ENCODE data around the gene DGCR6L. TPM values are rescaled to one million over a fixed set of nuclear protein-coding genes. Genes with fewer than 3 reads are reported as not detected.
"Not testable (repeated sequence)": the region's sequence is repeated elsewhere in the genome, so short reads cannot be mapped to it uniquely, and the experiment has no call there.

DGCR6L gene
- total and polyA plus RNA-seq, 8 donors: 35.5 to 52.2 (median 47.2) TPM

GRCh38 chr22:20271114-20271994, 48.5 kb downstream of the DGCR6L start:
- Histone ChIP-seq H3K27me3 (peaks cover 0 to 12% of the 10 kb centered on the region in 2 donors), H3K4me3 (no peak overlapping the region), H3K27ac (no peak overlapping the region), H3K4me1 (peaks cover 0 to 13% of the 10 kb centered on the region in 2 donors), H3K36me3 (no peaks in the 10 kb centered on the region), H3K9me3 (no peaks in the 10 kb centered on the region)
- ATAC-seq: peak; percentile 9
- peak in 2 of 4 donors; percentile 33 to 62 for DNase-seq
- TF ChIP-seq, protein P1, sequence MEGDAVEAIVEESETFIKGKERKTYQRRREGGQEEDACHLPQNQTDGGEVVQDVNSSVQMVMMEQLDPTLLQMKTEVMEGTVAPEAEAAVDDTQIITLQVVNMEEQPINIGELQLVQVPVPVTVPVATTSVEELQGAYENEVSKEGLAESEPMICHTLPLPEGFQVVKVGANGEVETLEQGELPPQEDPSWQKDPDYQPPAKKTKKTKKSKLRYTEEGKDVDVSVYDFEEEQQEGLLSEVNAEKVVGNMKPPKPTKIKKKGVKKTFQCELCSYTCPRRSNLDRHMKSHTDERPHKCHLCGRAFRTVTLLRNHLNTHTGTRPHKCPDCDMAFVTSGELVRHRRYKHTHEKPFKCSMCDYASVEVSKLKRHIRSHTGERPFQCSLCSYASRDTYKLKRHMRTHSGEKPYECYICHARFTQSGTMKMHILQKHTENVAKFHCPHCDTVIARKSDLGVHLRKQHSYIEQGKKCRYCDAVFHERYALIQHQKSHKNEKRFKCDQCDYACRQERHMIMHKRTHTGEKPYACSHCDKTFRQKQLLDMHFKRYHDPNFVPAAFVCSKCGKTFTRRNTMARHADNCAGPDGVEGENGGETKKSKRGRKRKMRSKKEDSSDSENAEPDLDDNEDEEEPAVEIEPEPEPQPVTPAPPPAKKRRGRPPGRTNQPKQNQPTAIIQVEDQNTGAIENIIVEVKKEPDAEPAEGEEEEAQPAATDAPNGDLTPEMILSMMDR (IDR thresholded peaks at IDR 0.05): no peak
- intact Hi-C loops (cut with DNase I): no loop called here

- DNase-seq; H3K36me3 ChIP-seq; intact Hi-C loops (cut with DNase I); H3K27ac ChIP-seq; H3K9me3 ChIP-seq; ATAC-seq; H3K4me3 ChIP-seq: not testable (repeated sequence)
- Histone ChIP-seq H3K27me3 (peaks cover 0 to 12% of the 10 kb centered on the region in 2 donors), H3K4me1 (peaks cover 0 to 13% of the 10 kb centered on the region in 2 donors)
These were observed 49.4 kb downstream of the DGCR6L start for GRCh38 chr22:20270190-20271113.

DNA sequence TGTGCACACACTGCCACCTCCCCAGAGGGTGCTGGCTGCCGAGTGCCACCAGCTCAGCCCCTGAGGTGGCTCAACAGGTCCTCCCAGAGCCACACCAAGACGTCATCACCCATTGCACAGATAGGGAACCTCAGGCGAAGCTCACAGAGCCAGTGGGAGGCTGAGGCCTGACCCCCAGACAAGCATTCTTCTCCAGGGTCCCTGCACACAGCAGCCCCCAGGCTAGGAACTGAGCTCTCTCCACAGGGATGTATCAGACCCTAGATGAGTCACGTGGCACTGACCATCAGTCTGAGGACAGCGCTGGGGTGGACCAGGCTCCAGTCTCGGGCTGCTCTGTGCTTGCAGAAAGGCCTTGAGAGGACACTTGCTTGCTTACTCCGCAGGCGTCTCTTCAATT, 50.2 kb downstream of the DGCR6L start:
- H3K9me3 ChIP-seq, H3K4me3 ChIP-seq, DNase-seq, H3K36me3 ChIP-seq, ATAC-seq, H3K27ac ChIP-seq: not testable (repeated sequence)
- peaks cover 0 to 12% of the 10 kb centered on the region in 2 donors for H3K27me3 ChIP-seq
- H3K4me1 ChIP-seq: peaks cover 0 to 13% of the 10 kb centered on the region in 2 donors
- intact Hi-C loops (cut with DNase I): loop anchor here in 1 of 2 donors (5.0 kb wide), 1 partner anchor 112 kb away; no protein-coding TSS in a partner anchor

GRCh38 chr22:20269201-20269600, 50.7 kb downstream of the DGCR6L start:
- ATAC-seq, H3K27ac ChIP-seq, H3K9me3 ChIP-seq, DNase-seq, H3K36me3 ChIP-seq, H3K4me3 ChIP-seq: not testable (repeated sequence)
- Histone ChIP-seq H3K4me1 (peaks cover 0 to 13% of the 10 kb centered on the region in 2 donors), H3K27me3 (peaks cover 0 to 12% of the 10 kb centered on the region in 2 donors)
- intact Hi-C loops (cut with DNase I): loop anchor here in 1 of 2 donors (5.0 kb wide), 1 partner anchor 112 kb away; no protein-coding TSS in a partner anchor

DNA sequence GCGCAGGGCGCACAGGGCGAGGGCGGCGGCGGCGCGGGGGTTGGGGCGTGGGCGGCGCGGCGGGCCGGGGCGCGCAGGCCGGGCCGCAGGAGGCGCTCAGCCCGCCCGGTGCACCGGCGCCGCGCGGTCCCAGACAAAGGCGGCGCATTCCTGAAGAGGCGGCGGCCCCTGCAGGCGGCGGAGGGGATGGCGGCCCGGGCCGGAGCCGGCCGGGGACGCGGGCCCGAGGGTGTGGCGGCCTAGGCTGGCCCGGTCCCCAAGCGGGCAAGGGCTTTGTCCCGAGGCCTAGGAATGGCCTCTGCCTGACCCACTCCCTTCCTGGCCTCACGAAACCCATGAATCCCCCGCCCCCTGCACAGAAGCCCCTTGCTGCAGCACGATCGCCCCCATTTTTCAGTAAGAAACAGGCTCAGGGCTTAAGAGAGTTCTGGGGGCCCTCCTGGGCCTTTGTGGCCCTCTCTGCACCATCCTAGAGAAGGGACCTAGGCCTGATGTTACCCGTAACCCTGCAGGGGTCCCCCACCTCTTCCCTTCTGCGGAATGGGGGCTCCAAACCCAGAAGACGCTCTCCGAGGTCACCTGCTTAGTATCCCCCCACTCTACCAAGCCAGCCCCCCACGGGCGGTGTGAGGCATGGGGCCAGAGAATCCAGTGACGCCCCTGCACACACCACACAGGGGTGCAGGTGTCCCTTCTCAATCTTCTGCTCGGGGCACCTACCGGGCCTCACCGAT, 51.4 kb downstream of the DGCR6L start, which contains the start of gene RTN4R:
Gene RTN4R (minus strand): TSS at position 40 of the 734 bp plus-strand sequence. CDS start 226 bp downstream, outside the sequence.
- DNase-seq (peak in 3 of 4 donors; percentile 35 to 90 (median 67)), ATAC-seq (peak; percentile 89)
- H3K36me3 ChIP-seq: no peaks in the 10 kb centered on the region
- intact Hi-C loops (cut with DNase I): loop anchor here in 1 of 2 donors (5.0 kb wide), 1 partner anchor 111 kb away; no protein-coding TSS in a partner anchor
- H3K27me3 ChIP-seq: peaks cover 0 to 12% of the 10 kb centered on the region in 2 donors
- H3K27ac ChIP-seq: peak within 1 kb of the TSS in 1 of 2 donors; percentile 41
- TF ChIP-seq, protein P1 (IDR thresholded peaks at IDR 0.05): peak; percentile 36 to 75
- peak within 1 kb of the TSS; percentile 41 to 48 for H3K4me3 ChIP-seq
- H3K4me1 ChIP-seq: peaks cover 0 to 13% of the 10 kb centered on the region in 2 donors
- H3K9me3 ChIP-seq: no peaks in the 10 kb centered on the region
